Endothelial cell of umbilical vein (primary cell): ENCODE measurements around the gene FHIP1B. TPM values are rescaled to one million over a fixed set of nuclear protein-coding genes. Genes with fewer than 3 reads are reported as not detected.

Experiments used
- BruUV-seq: library from RNA; stranded (reverse); fragments of 400-500 nt; replicated peaks from 2 replicates; lab custom pipeline; 2021; lab: Mats Ljungman, UMichigan
- CTCF ChIA-PET: fragments of 300-600, 350-600 bp; sonication (Branson Sonifier 250); formaldehyde crosslinking; loops from one replicate; lab custom pipeline; 2021; ENCODE audit warnings: antibody characterized with exemption, inconsistent platforms; lab: Charles Lee
- POLR2A ChIA-PET: fragments of 300-600, 350-600 bp; sonication (Branson Sonifier 250); formaldehyde crosslinking; loops from one replicate; lab custom pipeline; 2021; ENCODE audit warnings: antibody characterized with exemption, inconsistent platforms; lab: Charles Lee
- DNase-seq: peaks from one replicate; pipeline ENCODE4 v3.0.0-alpha.2; 2011; ENCODE audit warnings: low read depth, low spot score
- FAIRE-seq: peaks from 2 replicates; lab custom pipeline; 2011; peaks lifted over from hg19 to GRCh38; lab: Jason Lieb, UNC
- H2AFZ ChIP-seq: 2 replicates; pipeline ENCODE4 v1.6.0; 2012; ENCODE audit warnings: low read depth, low read length, control low read depth, inconsistent platforms
- H3K27ac ChIP-seq: 2 replicates; pipeline ENCODE4 v1.5.1; 2011; ENCODE audit warnings: low read depth, mild to moderate bottlenecking, control low read depth, low read length, moderate library complexity; ENCODE audit not compliant: insufficient read depth
- H3K27me3 ChIP-seq, 2 experiments: 2 replicates each; pipeline versions ENCODE4 v1.6.0 to v1.6.1; 2011; ENCODE audit warnings: low read length in 2 of 2, mixed read lengths in 1 of 2; ENCODE audit not compliant: control insufficient read depth in 2 of 2, insufficient read depth in 2 of 2
- H3K36me3 ChIP-seq, 2 experiments: 2 replicates in 1 of 2; 3 replicates in 1 of 2; pipeline ENCODE4 v1.5.1; 2011; ENCODE audit warnings: low read length in 2 of 2, mild to moderate bottlenecking in 1 of 2, moderate library complexity in 1 of 2; ENCODE audit not compliant: control insufficient read depth in 2 of 2, insufficient read depth in 2 of 2; ENCODE audit errors: extremely low read depth in 1 of 2
- H3K4me1 ChIP-seq: 3 replicates; pipeline ENCODE4 v1.5.1; 2011; ENCODE audit warnings: mild to moderate bottlenecking, low read length; ENCODE audit not compliant: control insufficient read depth, insufficient read depth; ENCODE audit errors: extremely low read depth
- H3K4me2 ChIP-seq: 2 replicates; pipeline ENCODE4 v1.6.1; 2011; ENCODE audit warnings: low read length, control low read depth, mixed read lengths; ENCODE audit not compliant: insufficient read depth
- H3K4me3 ChIP-seq, 3 experiments: fragments of 200-600 bp in 1 of 3; sonication (generic), shearing (Covaris generic) in 1 of 3; replicated peaks in 1 of 3; 2 replicates each; pipeline ENCODE4 v1.5.1; 2011 to 2016; ENCODE audit warnings: control low read depth in 3 of 3, low read length in 3 of 3, mild to moderate bottlenecking in 2 of 3, inconsistent platforms in 1 of 3, low read depth in 1 of 3, moderate library complexity in 1 of 3; ENCODE audit not compliant: insufficient read depth in 1 of 3
- H3K79me2 ChIP-seq: 2 replicates; pipeline ENCODE4 v1.6.0; 2012; ENCODE audit warnings: low read length, inconsistent platforms; ENCODE audit not compliant: control insufficient read depth, insufficient read depth
- H3K9ac ChIP-seq: replicated peaks from 2 replicates; pipeline ENCODE3; 2011; ENCODE audit warnings: low read length, control low read depth; ENCODE audit not compliant: insufficient read depth; ENCODE audit errors: extremely low read depth
- H3K9me1 ChIP-seq: replicated peaks from 3 replicates; pipeline ENCODE4 v1.6.0; 2011; ENCODE audit warnings: mild to moderate bottlenecking, low read length; ENCODE audit not compliant: control insufficient read depth, insufficient read depth; ENCODE audit errors: extremely low read depth
- H3K9me3 ChIP-seq: replicated peaks from 2 replicates; pipeline ENCODE4 v1.5.1; 2012; ENCODE audit warnings: low read length, inconsistent platforms; ENCODE audit not compliant: control insufficient read depth, insufficient read depth
- H4K20me1 ChIP-seq: replicated peaks from 2 replicates; pipeline ENCODE3; 2011; ENCODE audit warnings: mild to moderate bottlenecking, low read length; ENCODE audit not compliant: control insufficient read depth, insufficient read depth; ENCODE audit errors: extremely low read depth
- EZH2 ChIP-seq: IDR thresholded peaks from 2 replicates; pipeline ENCODE4 v1.6.1; 2012; ENCODE audit warnings: borderline replicate concordance, low read depth, mild to moderate bottlenecking, moderate library complexity, low read length, inconsistent platforms; ENCODE audit not compliant: severe bottlenecking
- GATA2 ChIP-seq: IDR thresholded peaks from 2 replicates; pipeline ENCODE4 v1.7.0; 2011; ENCODE audit warnings: low read depth, mild to moderate bottlenecking, moderate library complexity, mixed read lengths, low read length; ENCODE audit not compliant: insufficient read length, insufficient read depth
- MAX ChIP-seq: IDR thresholded peaks from 2 replicates; pipeline ENCODE4 v1.6.1; 2011; ENCODE audit not compliant: insufficient read depth, insufficient read length
- MYC ChIP-seq: IDR thresholded peaks from one replicate; pipeline ENCODE4 v1.6.1; 2011; ENCODE audit warnings: mild to moderate bottlenecking, low read depth, low read length
- dilution Hi-C: fragments of 300-500 bp; cut with MboI; formaldehyde crosslinking; loops from one replicate; pipeline ENCODE4 v1.15.0; 2019; ENCODE audit warnings: low sequenced_read_pairs; ENCODE audit not compliant: extremely low pct_ligation_motif_present
- intact Hi-C: fragments of 100-400 bp; cut with micrococcal nuclease; formaldehyde crosslinking; loops from one replicate; pipeline ENCODE4 v1.10.0; 2022
- polyA plus RNA-seq, 4 experiments: library from polyadenylated mRNA; depleted of rRNA in 3 of 4; stranded (reverse) in 3 of 4; unstranded in 1 of 4; fragments of >200 nt; gene quantifications; 2 replicates each; pipeline versions ENCODE4 v1.2.1 to v1.2.3, GENCODE V29; 2011 to 2012; ENCODE audit warnings: missing spikeins in 1 of 4
- total RNA-seq: library from RNA; stranded (reverse); gene quantifications from 2 replicates; pipeline ENCODE4 v1.2.3, GENCODE V29; 2021

The FHIP1B gene
- total and polyA plus RNA-seq, 2 donors (not counting 3 experiments of a cell fraction or from before 2014, with no cell fraction given): 21.3 to 50.1 TPM

DNA sequence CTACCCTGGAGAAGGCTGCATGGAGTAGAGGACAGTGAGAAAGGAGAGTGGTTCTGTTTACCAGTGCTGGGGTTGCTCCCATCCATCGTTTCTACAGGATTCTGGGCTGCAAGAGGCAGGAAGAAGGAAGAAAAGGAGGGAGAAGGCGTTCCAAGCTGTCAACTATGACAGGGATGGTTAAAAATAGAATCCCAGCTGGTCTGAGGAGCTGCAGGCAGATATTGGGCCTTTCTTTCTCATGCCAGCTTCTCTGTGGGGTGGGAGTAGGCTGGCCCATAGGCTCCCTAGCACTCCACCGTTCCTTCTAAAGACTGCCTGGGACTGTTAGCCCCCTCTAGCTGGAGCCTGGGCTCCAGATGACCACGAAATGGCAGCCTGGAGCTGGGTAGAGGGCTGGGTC lies 38.8 kb upstream of the FHIP1B start:
- intact Hi-C loops (no loop called here), dilution Hi-C loops (no loop called here)
- no TSS peak for BruUV-seq
- Histone ChIP-seq H3K27ac (no peak overlapping the region), H3K79me2 (no peaks in the 10 kb centered on the region), H3K36me3 (no peaks in the 10 kb centered on the region), H3K9me3 (no peaks in the 10 kb centered on the region), H3K9me1 (no peaks in the 10 kb centered on the region), H3K27me3 (peaks cover 0 to 7% of the 10 kb centered on the region in 2 experiments), H4K20me1 (no peaks in the 10 kb centered on the region), H3K9ac (no peak overlapping the region), H2AFZ (no peak overlapping the region), H3K4me1 (no peaks in the 10 kb centered on the region), H3K4me2 (no peak overlapping the region), H3K4me3 (no peak overlapping the region)
- TF ChIP-seq MAX (no peak), GATA2 (no peak), MYC (no peak)
- ChIA-PET CTCF (interaction anchor here (1.0 to 2.0 kb wide), 5 partner anchors 9 to 106 kb away, joined by 4 to 10 read pairs (median 6); no protein-coding TSS in a partner anchor), POLR2A (no interaction called here)
- FAIRE-seq (no peak), DNase-seq (no peak)

GRCh38 chr11:6271598-6271997 lies 37.2 kb upstream of the FHIP1B start:
- CTCF ChIA-PET: interaction anchor here (1.2 kb wide), 1 partner anchor 279 kb away, joined by 4 read pairs; no protein-coding TSS in a partner anchor
- Histone ChIP-seq H3K36me3 (no peaks in the 10 kb centered on the region), H3K79me2 (no peaks in the 10 kb centered on the region), H3K27ac (no peak overlapping the region), H2AFZ (no peak overlapping the region), H3K9me1 (no peaks in the 10 kb centered on the region), H3K27me3 (peaks cover 0 to 6% of the 10 kb centered on the region in 2 experiments), H3K9ac (no peak overlapping the region), H3K4me3 (no peak overlapping the region), H4K20me1 (no peaks in the 10 kb centered on the region), H3K4me1 (no peaks in the 10 kb centered on the region), H3K4me2 (no peak overlapping the region), H3K9me3 (no peaks in the 10 kb centered on the region)
- POLR2A ChIA-PET: no interaction called here
- intact Hi-C loops (no loop called here), dilution Hi-C loops (no loop called here)
- FAIRE-seq (no peak), DNase-seq (no peak)
- no TSS peak for BruUV-seq
- no peak for TF ChIP-seq EZH2
